Psoas muscle (tissue), 8 donors: Measurements from ENCODE around the gene DRAM1. TPM values are rescaled to one million over a fixed set of nuclear protein-coding genes. Genes with fewer than 3 reads are reported as not detected.
A peak's percentile ranks its signal among the peaks of the same experiment; 100 is the strongest.
"Not testable (repeated sequence)": the region's sequence is repeated elsewhere in the genome, so short reads cannot be mapped to it uniquely, and the experiment has no call there.

Experiments used
- ATAC-seq, 4 donors: fragments of 200-7000 bp; cut with Tn5 transposase; one replicate each; pipeline ENCODE4 v1.9.1; 2020; ENCODE audit warnings: moderate library complexity in 3 of 4, mild to moderate bottlenecking in 2 of 4
- DNase-seq, 2 donors: peaks; one replicate each; pipeline ENCODE4 v3.0.0-alpha.2; 2020
- H3K27ac ChIP-seq: fragments of 200-600 bp; one replicate; pipeline ENCODE4 v1.8.0; 2022
- H3K27me3 ChIP-seq, 3 donors: fragments of 200-600 bp in 1 of 3; one replicate each; pipeline versions ENCODE4 v1.6.1 to v1.8.0; 2013 to 2022; ENCODE audit warnings: low read length in 2 of 3, mild to moderate bottlenecking in 2 of 3, moderate library complexity in 1 of 3; ENCODE audit not compliant: insufficient read depth in 3 of 3
- H3K36me3 ChIP-seq, 2 donors: fragments of 200-600 bp in 1 of 2; one replicate each; pipeline versions ENCODE4 v1.6.1 to v1.8.0; 2013 to 2022; ENCODE audit warnings: low read depth in 1 of 2, mild to moderate bottlenecking in 1 of 2, moderate library complexity in 1 of 2; ENCODE audit not compliant: insufficient read depth in 1 of 2
- H3K4me1 ChIP-seq: fragments of 200-600 bp; one replicate; pipeline ENCODE4 v1.8.0; 2022
- H3K4me3 ChIP-seq: fragments of 200-600 bp; one replicate; pipeline ENCODE4 v1.8.0; 2022; ENCODE audit warnings: mild to moderate bottlenecking
- H3K9me3 ChIP-seq: fragments of 200-600 bp; one replicate; pipeline ENCODE4 v1.8.0; 2022
- CTCF ChIP-seq: fragments of 200-600 bp; IDR thresholded peaks from one replicate; pipeline ENCODE4 v1.8.0; 2022; ENCODE audit warnings: antibody characterized with exemption
- WGBS, 3 donors: extraction: QIAGEN DNeasy Blood & Tissue Kit; methylation state at CpG; one replicate each; pipeline versions ENCODE4 v1.1.6 to v1.1.7; 2013; 5-methylcytosine and 5-hydroxymethylcytosine counted together
- intact Hi-C, 2 donors: fragments of 100-400 bp; cut with DNase I; formaldehyde crosslinking; loops; one replicate each; pipeline versions ENCODE4 v1.11.0 to v1.14.2; 2022
- polyA plus RNA-seq, 3 donors: library from polyadenylated mRNA; stranded (reverse); fragments of 200-250 nt; gene quantifications; one replicate each; pipeline ENCODE4 v1.2.3, GENCODE V29; 2013
- total RNA-seq, 4 donors: library from RNA; stranded (reverse); fragmentation: NEBNext Ultra II Directional in 2 of 4; extraction: Animal tissue kit (Norgen Biotek cat#: 25700) in 2 of 4; gene quantifications; one replicate each; pipeline versions ENCODE4 v1.2.1 to v1.2.4, GENCODE V29; 2021 to 2023
- donor health status: healthy with polysubstance abuse.
- donor health status: DM: no; HTN: no; CAD: no; lungs with moderate emphysema.
- donor health status: Bipolar disorder and iron deficiency.
- donor health status: healthy.
- donor health status: DM: yes; HTN: yes; CAD: no.
- donor health status: DM: no; HTN: no; CAD: no.
- donor health status: DM: no; HTN: no; CAD: no.
- donor health status: DM: yes; HTN: yes; CAD: no.

Gene DRAM1
- total and polyA plus RNA-seq, 7 donors = 2.8 to 6.8 (median 4.1) TPM

- no peak for DNase-seq
- Histone ChIP-seq H3K27me3 (no peaks in the 10 kb centered on the region), H3K4me1 (no peaks in the 10 kb centered on the region), H3K9me3 (no peaks in the 10 kb centered on the region), H3K27ac (no peak overlapping the region), H3K4me3 (no peak overlapping the region), H3K36me3 (no peaks in the 10 kb centered on the region)
- intact Hi-C loops = no loop called here
- no peak for TF ChIP-seq CTCF
- 93 to 100% (median 97%) methylated on average over 1 of the region's 1 CpG for WGBS, 3 donors
- ATAC-seq = no peak
Observed at GRCh38 chr12:101854747-101855146, 22.6 kb upstream of the DRAM1 start.

- DNase-seq = no peak
- 38 to 40% (median 39%) methylated on average over 3 of the region's 3 CpGs for WGBS, 3 donors
- Histone ChIP-seq H3K27ac (no peak overlapping the region), H3K4me3 (no peak overlapping the region), H3K27me3 (no peaks in the 10 kb centered on the region), H3K9me3 (no peaks in the 10 kb centered on the region), H3K36me3 (no peaks in the 10 kb centered on the region), H3K4me1 (no peaks in the 10 kb centered on the region)
- intact Hi-C loops = no loop called here
- no peak for TF ChIP-seq CTCF
- no peak for ATAC-seq
Observed at GRCh38 chr12:101855364-101855884, 22.0 kb upstream of the DRAM1 start.

GRCh38 chr12:101855976-101856375, 21.4 kb upstream of the DRAM1 start:
- H3K27ac ChIP-seq = no peak overlapping the region
- no peaks in the 10 kb centered on the region for H3K27me3 ChIP-seq
- no peak for DNase-seq
- H3K9me3 ChIP-seq = no peaks in the 10 kb centered on the region
- no peak for ATAC-seq
- intact Hi-C loops = no loop called here
- TF ChIP-seq CTCF = no peak
- no peaks in the 10 kb centered on the region for H3K36me3 ChIP-seq
- H3K4me3 ChIP-seq = no peak overlapping the region
- WGBS, 3 donors = 72 to 89% (median 75%) methylated on average over 3 of the region's 3 CpGs
- H3K4me1 ChIP-seq = no peaks in the 10 kb centered on the region

GRCh38 chr12:101856614-101857013, 20.8 kb upstream of the DRAM1 start:
- H3K36me3 ChIP-seq, H3K4me1 ChIP-seq, DNase-seq, H3K27me3 ChIP-seq, H3K9me3 ChIP-seq, ATAC-seq, intact Hi-C loops, H3K4me3 ChIP-seq, H3K27ac ChIP-seq: not testable (repeated sequence)
- WGBS, 3 donors = 58 to 81% (median 59%) methylated on average over 5 of the region's 5 CpGs

- Histone ChIP-seq H3K4me1 (no peaks in the 10 kb centered on the region), H3K36me3 (no peaks in the 10 kb centered on the region), H3K27ac (no peak overlapping the region), H3K27me3 (no peaks in the 10 kb centered on the region), H3K9me3 (no peaks in the 10 kb centered on the region), H3K4me3 (no peak overlapping the region)
- DNase-seq (no peak), ATAC-seq (peak; percentile 36 to 69 (median 60))
- WGBS, 3 donors = 10 to 34% (median 22%) methylated on average over 1 of the region's 1 CpG
- TF ChIP-seq CTCF = no peak
- intact Hi-C loops = no loop called here
Observed at GRCh38 chr12:101857043-101857558, 20.3 kb upstream of the DRAM1 start.
